HepG2 (cell line): Measurements from ENCODE around the gene SLC1A5. TPM values are rescaled to one million over a fixed set of nuclear protein-coding genes. Genes with fewer than 3 reads are reported as not detected.
A peak's percentile ranks its signal among the peaks of the same experiment; 100 is the strongest.

Experiments used
- ATAC-seq: fragments of 200-7000 bp; cut with Tn5 transposase; 3 replicates; pipeline ENCODE4 v1.9.1; 2020; ENCODE audit warnings: mild to moderate bottlenecking, moderate library complexity
- BruUV-seq: library from RNA; stranded (reverse); fragments of 400-500 nt; replicated peaks from 2 replicates; lab custom pipeline; 2021; lab: Mats Ljungman, UMichigan
- CTCF ChIA-PET: fragments of 300-600 bp; formaldehyde crosslinking; extraction: SDS; loops from one replicate; lab custom pipeline; 2021; ENCODE audit warnings: low total read pairs, inconsistent platforms, low intra/inter-chr PET ratio; lab: Yijun Ruan, JAX
- POLR2A ChIA-PET: fragments of 350-600 bp; sonication (Branson Sonifier 250); formaldehyde crosslinking; loops from one replicate; lab custom pipeline; 2020; ENCODE audit warnings: antibody characterized with exemption, inconsistent platforms; lab: Yijun Ruan, JAX
- DNase-seq: peaks from one replicate; pipeline ENCODE4 v3.0.0-alpha.2; 2015; ENCODE audit warnings: low spot score
- FAIRE-seq: peaks from 3 replicates; lab custom pipeline; 2011; peaks lifted over from hg19 to GRCh38; lab: Jason Lieb, UNC
- H2AFZ ChIP-seq: one replicate; pipeline ENCODE4 v1.6.1; 2011; ENCODE audit warnings: low read length, inconsistent platforms
- H3K27ac ChIP-seq: fragments of 300-600 bp; 3 replicates; pipeline ENCODE4 v1.8.0; 2011; ENCODE audit warnings: mixed run types, mild to moderate bottlenecking, mixed read lengths, low read length, inconsistent platforms; ENCODE audit not compliant: insufficient read depth; ENCODE audit errors: extremely low read length
- H3K27me3 ChIP-seq, 2 experiments: fragments of 200-600 bp in 1 of 2; 2 replicates in 1 of 2; 3 replicates in 1 of 2; pipeline versions ENCODE4 v1.6.0 to v1.8.0; 2011; ENCODE audit warnings: low read length in 2 of 2, mild to moderate bottlenecking in 2 of 2, moderate library complexity in 2 of 2, inconsistent platforms in 1 of 2; ENCODE audit not compliant: insufficient read depth in 2 of 2, control insufficient read depth in 1 of 2
- H3K36me3 ChIP-seq, 2 experiments: fragments of 200-600 bp in 1 of 2; replicated peaks in 1 of 2; 2 replicates in 1 of 2; 3 replicates in 1 of 2; pipeline versions ENCODE4 v1.5.1 to v1.8.0; 2011; ENCODE audit warnings: low read length in 2 of 2, inconsistent platforms in 1 of 2; ENCODE audit not compliant: insufficient read depth in 2 of 2, control insufficient read depth in 1 of 2
- H3K4me1 ChIP-seq: 2 replicates; pipeline ENCODE4 v1.5.1; 2012; ENCODE audit warnings: low read length, inconsistent platforms; ENCODE audit not compliant: insufficient read depth
- H3K4me2 ChIP-seq: 2 replicates; pipeline ENCODE4 v1.6.0; 2011; ENCODE audit warnings: low read depth, low read length, inconsistent platforms
- H3K4me3 ChIP-seq, 3 experiments: fragments of 200-600 bp in 1 of 3; sonication (generic), shearing (Covaris generic) in 1 of 3; replicated peaks in 1 of 3; 2 replicates each; pipeline ENCODE4 v1.5.1; 2011 to 2016; ENCODE audit warnings: low read length in 3 of 3, inconsistent platforms in 2 of 3, low read depth in 2 of 3, mild to moderate bottlenecking in 2 of 3, control low read depth in 1 of 3, mixed read lengths in 1 of 3; ENCODE audit not compliant: insufficient read depth in 1 of 3
- H3K79me2 ChIP-seq: one replicate; pipeline ENCODE4 v1.6.1; 2011; ENCODE audit warnings: low read length, inconsistent platforms; ENCODE audit not compliant: insufficient read depth
- H3K9ac ChIP-seq: 2 replicates; pipeline ENCODE4 v1.6.0; 2011; ENCODE audit warnings: mild to moderate bottlenecking, low read depth, low read length, inconsistent platforms; ENCODE audit not compliant: insufficient read depth
- H3K9me3 ChIP-seq: 2 replicates; pipeline ENCODE4 v1.5.1; 2012; ENCODE audit warnings: mild to moderate bottlenecking, low read length
- H4K20me1 ChIP-seq: 2 replicates; pipeline ENCODE4 v1.6.0; 2011; ENCODE audit warnings: inconsistent platforms, mild to moderate bottlenecking, low read length, moderate library complexity; ENCODE audit not compliant: insufficient read depth
- CAMTA2 ChIP-seq: sonication (generic); formaldehyde crosslinking; IDR thresholded peaks from 2 replicates; pipeline ENCODE4 v1.4.0; 2020; ENCODE audit warnings: mild to moderate bottlenecking, missing genetic modification reagents, borderline replicate concordance
- DR1 ChIP-seq: sonication (generic); formaldehyde crosslinking; IDR thresholded peaks from 2 replicates; pipeline ENCODE4 v1.8.0; 2021; ENCODE audit warnings: mild to moderate bottlenecking, missing genetic modification reagents, inconsistent platforms
- EEA1 ChIP-seq: sonication (generic); formaldehyde crosslinking; IDR thresholded peaks from 2 replicates; pipeline ENCODE4 v1.5.1; 2020; ENCODE audit warnings: mild to moderate bottlenecking, missing genetic modification reagents, borderline replicate concordance
- ETV5 ChIP-seq: IDR thresholded peaks from 2 replicates; pipeline ENCODE4 v1.6.1; 2018; ENCODE audit warnings: missing biosample characterization, missing genetic modification reagents, inconsistent platforms, borderline replicate concordance
- GABPA ChIP-seq, 2 experiments: IDR thresholded peaks; 2 replicates each; pipeline ENCODE4 v1.6.1; 2011 to 2016; ENCODE audit warnings: low read depth in 2 of 2, low read length in 1 of 2, missing biosample characterization in 1 of 2, missing genetic modification characterization in 1 of 2
- PHF5A ChIP-seq: IDR thresholded peaks from one replicate; pipeline ENCODE4 v1.6.1; 2018; ENCODE audit warnings: low read depth, missing genetic modification reagents; ENCODE audit not compliant: unreplicated experiment
- ZFP62 ChIP-seq: sonication (generic); formaldehyde crosslinking; IDR thresholded peaks from 2 replicates; pipeline ENCODE4 v1.4.0; 2020; ENCODE audit warnings: missing genetic modification reagents
- ZNF274 ChIP-seq: sonication (generic); formaldehyde crosslinking; IDR thresholded peaks from 2 replicates; pipeline ENCODE4 v1.5.1; 2020; ENCODE audit warnings: mild to moderate bottlenecking, missing genetic modification reagents
- ZNF44 ChIP-seq: sonication (generic); formaldehyde crosslinking; IDR thresholded peaks from 2 replicates; pipeline ENCODE4 v1.5.1; 2020; ENCODE audit warnings: mild to moderate bottlenecking, missing genetic modification reagents
- ZNF446 ChIP-seq: sonication (generic); formaldehyde crosslinking; IDR thresholded peaks from 2 replicates; pipeline ENCODE4 v1.5.0; 2020; ENCODE audit warnings: mild to moderate bottlenecking, missing genetic modification reagents
- ZNF570 ChIP-seq: sonication (generic); formaldehyde crosslinking; IDR thresholded peaks from 2 replicates; pipeline ENCODE4 v1.4.0; 2020; ENCODE audit warnings: mild to moderate bottlenecking, missing genetic modification reagents, borderline replicate concordance
- ZNF703 ChIP-seq: sonication (generic); formaldehyde crosslinking; IDR thresholded peaks from 2 replicates; pipeline ENCODE4 v1.5.1; 2020; ENCODE audit warnings: missing genetic modification reagents, mild to moderate bottlenecking, moderate library complexity, borderline replicate concordance
- WGBS: methylation state at CpG from one replicate; pipeline ENCODE4 v1.1.6; 2017; ENCODE audit warnings: low lambda C conversion rate; 5-methylcytosine and 5-hydroxymethylcytosine counted together
- in situ Hi-C: cut with HindIII; loops from 2 replicates; pipeline ENCODE4 v1.10.0; 2017; ENCODE audit warnings: low pct_unique_long_range_greater_than_20kb; ENCODE audit not compliant: extremely low pct_ligation_motif_present
- intact Hi-C: fragments of 100-400 bp; cut with micrococcal nuclease; formaldehyde crosslinking; loops from one replicate; pipeline ENCODE4 v1.10.0; 2022; ENCODE audit not compliant: unreplicated experiment
- polyA plus RNA-seq, 8 experiments: library from polyadenylated mRNA; depleted of rRNA in 3 of 8; stranded (reverse) in 7 of 8; unstranded in 1 of 8; fragments of >200 nt; fragmentation: Illumina TruSeq in 4 of 8; extraction: Trizol in 4 of 8; gene quantifications; 2 replicates each; pipeline versions ENCODE4 v1.2.1 to v1.2.3, GENCODE V29; 2011 to 2016; ENCODE audit warnings: low read depth in 4 of 8, missing spikeins in 1 of 8, mixed read lengths in 1 of 8; ENCODE audit not compliant: insufficient read depth in 1 of 8
- total RNA-seq, 5 experiments: library from RNA; depleted of rRNA; stranded (reverse); fragments of >200 nt; fragmentation: Illumina TruSeq; extraction: Trizol; gene quantifications; 2 replicates each; pipeline ENCODE4 v1.2.3, GENCODE V29; 2016; ENCODE audit warnings: low read depth in 1 of 5
- TF ChIP-seq, protein P1 (sequence below): sonication (generic); formaldehyde crosslinking; IDR thresholded peaks from 2 replicates; pipeline ENCODE4 v1.4.0; 2020; ENCODE audit warnings: missing genetic modification reagents, borderline replicate concordance

The SLC1A5 gene
- total and polyA plus RNA-seq, 2 of the 13 experiments (the other 11 are each of a cell fraction or from before 2014, with no cell fraction given): 120 to 159 TPM

- BruUV-seq: no TSS peak
- no peaks in the 10 kb centered on the region for H3K36me3 ChIP-seq
- ChIA-PET POLR2A (interaction anchor here (0.5 to 2.2 kb wide), 3 partner anchors 7 to 30 kb away, joined by 3 to 12 read pairs (median 10); no protein-coding TSS in a partner anchor), CTCF (no interaction called here)
- H3K9ac ChIP-seq: no peak overlapping the region
- intact Hi-C loops (loop anchor here (2.0 kb wide), 1 partner anchor 25 kb away; no protein-coding TSS in a partner anchor), in situ Hi-C loops (no loop called here)
- H3K9me3 ChIP-seq: no peaks in the 10 kb centered on the region
- peaks cover 51% of the 10 kb centered on the region for H3K4me1 ChIP-seq
- H3K27ac ChIP-seq: no peak overlapping the region
- WGBS: 28% methylated on average over 4 of the region's 5 CpGs
- no peak overlapping the region for H2AFZ ChIP-seq
- no peaks in the 10 kb centered on the region for H4K20me1 ChIP-seq
- FAIRE-seq (no peak), DNase-seq (no peak), ATAC-seq (no peak)
- peaks cover 14% of the 10 kb centered on the region for H3K79me2 ChIP-seq
- peaks cover 1 to 2% of the 10 kb centered on the region in 2 experiments; a peak in 2 of 5 replicates for H3K27me3 ChIP-seq
- H3K4me2 ChIP-seq: 0 out of 2 replicates have a peak overlapping the region, but pooled peaks have one; percentile 2
- TF ChIP-seq EEA1 (CRISPR knock-in tag): no peak
- TF ChIP-seq ETV5 (CRISPR knock-in tag): no peak
- TF ChIP-seq ZNF274 (CRISPR knock-in tag): no peak
- TF ChIP-seq PHF5A (CRISPR knock-in tag): no peak
- no peak for TF ChIP-seq CAMTA2 (CRISPR knock-in tag)
- no peak for TF ChIP-seq DR1 (CRISPR knock-in tag)
- TF ChIP-seq ZNF44: no peak
- no peak for TF ChIP-seq GABPA (IDR thresholded peaks at IDR 0.05; ENCODE audit: low read depth, low read length)
- 0 out of 2 replicates have a peak, but pooled peaks have one; percentile 27 for TF ChIP-seq GABPA (CRISPR knock-in tag; IDR thresholded peaks at IDR 0.05; ENCODE audit: low read depth)
- TF ChIP-seq, all 625 proteins: peak for 1
- H3K4me3 ChIP-seq: no peak overlapping the region
Observed at GRCh38 chr19:46791944-46792343, 3.5 kb upstream of the SLC1A5 start.

GRCh38 chr19:46789371-46789770, 977 bp upstream of the SLC1A5 start:
- 77% methylated on average over 8 of the region's 8 CpGs for WGBS
- DNase-seq (no peak), FAIRE-seq (no peak), ATAC-seq (no peak)
- peaks cover 0 to under 1% of the 10 kb centered on the region in 2 experiments; a peak in 2 of 5 replicates for H3K36me3 ChIP-seq
- H3K27ac ChIP-seq: no peak overlapping the region
- peaks cover 40% of the 10 kb centered on the region for H3K79me2 ChIP-seq
- no peak overlapping the region for H3K4me2 ChIP-seq
- intact Hi-C loops (no loop called here), in situ Hi-C loops (no loop called here)
- ChIA-PET POLR2A (interaction anchor here (1.0 to 4.5 kb wide), 5 partner anchors 14 to 51 kb away, joined by 3 to 21 read pairs (median 6); no protein-coding TSS in a partner anchor), CTCF (no interaction called here)
- no peaks in the 10 kb centered on the region for H3K9me3 ChIP-seq
- TF ChIP-seq ZNF703 (no peak), ZFP62 (CRISPR knock-in tag) (no peak), ZNF446 (CRISPR knock-in tag) (no peak), ZNF570 (CRISPR knock-in tag) (no peak)
- TF ChIP-seq, protein P1, sequence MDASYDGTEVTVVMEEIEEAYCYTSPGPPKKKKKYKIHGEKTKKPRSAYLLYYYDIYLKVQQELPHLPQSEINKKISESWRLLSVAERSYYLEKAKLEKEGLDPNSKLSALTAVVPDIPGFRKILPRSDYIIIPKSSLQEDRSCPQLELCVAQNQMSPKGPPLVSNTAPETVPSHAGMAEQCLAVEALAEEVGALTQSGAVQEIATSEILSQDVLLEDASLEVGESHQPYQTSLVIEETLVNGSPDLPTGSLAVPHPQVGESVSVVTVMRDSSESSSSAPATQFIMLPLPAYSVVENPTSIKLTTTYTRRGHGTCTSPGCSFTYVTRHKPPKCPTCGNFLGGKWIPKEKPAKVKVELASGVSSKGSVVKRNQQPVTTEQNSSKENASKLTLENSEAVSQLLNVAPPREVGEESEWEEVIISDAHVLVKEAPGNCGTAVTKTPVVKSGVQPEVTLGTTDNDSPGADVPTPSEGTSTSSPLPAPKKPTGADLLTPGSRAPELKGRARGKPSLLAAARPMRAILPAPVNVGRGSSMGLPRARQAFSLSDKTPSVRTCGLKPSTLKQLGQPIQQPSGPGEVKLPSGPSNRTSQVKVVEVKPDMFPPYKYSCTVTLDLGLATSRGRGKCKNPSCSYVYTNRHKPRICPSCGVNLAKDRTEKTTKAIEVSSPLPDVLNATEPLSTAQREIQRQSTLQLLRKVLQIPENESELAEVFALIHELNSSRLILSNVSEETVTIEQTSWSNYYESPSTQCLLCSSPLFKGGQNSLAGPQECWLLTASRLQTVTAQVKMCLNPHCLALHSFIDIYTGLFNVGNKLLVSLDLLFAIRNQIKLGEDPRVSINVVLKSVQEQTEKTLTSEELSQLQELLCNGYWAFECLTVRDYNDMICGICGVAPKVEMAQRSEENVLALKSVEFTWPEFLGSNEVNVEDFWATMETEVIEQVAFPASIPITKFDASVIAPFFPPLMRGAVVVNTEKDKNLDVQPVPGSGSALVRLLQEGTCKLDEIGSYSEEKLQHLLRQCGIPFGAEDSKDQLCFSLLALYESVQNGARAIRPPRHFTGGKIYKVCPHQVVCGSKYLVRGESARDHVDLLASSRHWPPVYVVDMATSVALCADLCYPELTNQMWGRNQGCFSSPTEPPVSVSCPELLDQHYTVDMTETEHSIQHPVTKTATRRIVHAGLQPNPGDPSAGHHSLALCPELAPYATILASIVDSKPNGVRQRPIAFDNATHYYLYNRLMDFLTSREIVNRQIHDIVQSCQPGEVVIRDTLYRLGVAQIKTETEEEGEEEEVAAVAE (CRISPR knock-in tag): no peak
- no peak overlapping the region for H2AFZ ChIP-seq
- H3K9ac ChIP-seq: no peak overlapping the region
- BruUV-seq: no TSS peak
- H4K20me1 ChIP-seq: peaks cover 11% of the 10 kb centered on the region
- peaks cover 51% of the 10 kb centered on the region for H3K4me1 ChIP-seq
- no peak overlapping the region for H3K4me3 ChIP-seq
- no peaks in the 10 kb centered on the region; a peak in 1 of 5 replicates for H3K27me3 ChIP-seq
